Colonic mucosa (tissue), 4 donors: ENCODE measurements around the gene SEC11A. TPM values are rescaled to one million over a fixed set of nuclear protein-coding genes. Genes with fewer than 3 reads are reported as not detected.

ENCODE experiments used
- DNase-seq: peaks from one replicate; pipeline ENCODE4 v3.0.0-alpha.2; 2020
- H3K27ac ChIP-seq: fragments of 200-600 bp; one replicate; pipeline ENCODE4 v1.8.0; 2021
- H3K27me3 ChIP-seq: fragments of 200-600 bp; one replicate; pipeline ENCODE4 v1.8.0; 2021
- H3K36me3 ChIP-seq: fragments of 200-600 bp; one replicate; pipeline ENCODE4 v1.8.0; 2021
- H3K4me1 ChIP-seq: fragments of 200-600 bp; one replicate; pipeline ENCODE4 v1.8.0; 2021; ENCODE audit warnings: mild to moderate bottlenecking
- H3K4me3 ChIP-seq: fragments of 200-600 bp; one replicate; pipeline ENCODE4 v1.8.0; 2021
- H3K9ac ChIP-seq, 2 donors: one replicate each; pipeline ENCODE4 v1.7.0; 2013; ENCODE audit warnings: control low read depth in 2 of 2, low read depth in 2 of 2, low read length in 2 of 2
- H3K9me3 ChIP-seq: fragments of 200-600 bp; one replicate; pipeline ENCODE4 v1.8.0; 2021
- intact Hi-C: fragments of 100-400 bp; cut with DNase I; formaldehyde crosslinking; loops from one replicate; pipeline ENCODE4 v1.14.1; 2022
- total RNA-seq, 2 donors: library from RNA; stranded (reverse); fragmentation: NEBNext Ultra II Directional in 1 of 2; extraction: Animal tissue kit (Norgen Biotek cat#: 25700) in 1 of 2; gene quantifications; one replicate each; pipeline ENCODE4 v1.2.1, GENCODE V29; 2021
- TF ChIP-seq, protein P1 (sequence below): fragments of 200-600 bp; IDR thresholded peaks from one replicate; pipeline ENCODE4 v1.8.0; 2022; ENCODE audit warnings: antibody characterized with exemption, mild to moderate bottlenecking
- donor health status: healthy.
- donor health status: DM: no; HTN: no; CAD: no.
- donor health status: DM: no; HTN: no; CAD: no.

Gene SEC11A
- total RNA-seq, 2 donors from 2014 or later: 146 to 154 TPM

DNA sequence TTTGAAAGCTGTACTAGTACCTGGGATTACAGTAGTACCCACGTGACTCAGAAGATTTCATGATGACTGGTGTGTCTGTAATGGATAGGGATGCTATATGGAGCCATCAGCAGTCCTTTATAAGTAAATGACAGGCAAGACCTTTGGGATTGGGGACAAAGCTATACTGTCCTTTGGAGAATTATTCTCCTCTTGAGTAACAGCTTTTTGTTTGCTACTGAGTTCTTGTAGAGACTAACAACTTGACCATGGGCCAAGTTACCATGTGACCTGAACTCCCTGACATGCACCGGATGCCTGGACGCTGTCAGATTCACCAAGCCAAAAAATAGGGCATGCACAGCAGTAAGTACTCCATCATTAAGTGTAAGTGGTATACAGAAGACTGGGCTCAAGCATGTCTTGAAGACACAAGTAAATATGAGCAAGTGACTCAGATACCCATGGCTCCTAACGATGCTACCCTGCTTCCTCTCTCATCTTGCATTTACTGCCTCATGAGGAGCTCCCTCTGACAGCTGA lies 12.9 kb downstream of the SEC11A start:
- intact Hi-C loops: no loop called here
- TF ChIP-seq, protein P1, sequence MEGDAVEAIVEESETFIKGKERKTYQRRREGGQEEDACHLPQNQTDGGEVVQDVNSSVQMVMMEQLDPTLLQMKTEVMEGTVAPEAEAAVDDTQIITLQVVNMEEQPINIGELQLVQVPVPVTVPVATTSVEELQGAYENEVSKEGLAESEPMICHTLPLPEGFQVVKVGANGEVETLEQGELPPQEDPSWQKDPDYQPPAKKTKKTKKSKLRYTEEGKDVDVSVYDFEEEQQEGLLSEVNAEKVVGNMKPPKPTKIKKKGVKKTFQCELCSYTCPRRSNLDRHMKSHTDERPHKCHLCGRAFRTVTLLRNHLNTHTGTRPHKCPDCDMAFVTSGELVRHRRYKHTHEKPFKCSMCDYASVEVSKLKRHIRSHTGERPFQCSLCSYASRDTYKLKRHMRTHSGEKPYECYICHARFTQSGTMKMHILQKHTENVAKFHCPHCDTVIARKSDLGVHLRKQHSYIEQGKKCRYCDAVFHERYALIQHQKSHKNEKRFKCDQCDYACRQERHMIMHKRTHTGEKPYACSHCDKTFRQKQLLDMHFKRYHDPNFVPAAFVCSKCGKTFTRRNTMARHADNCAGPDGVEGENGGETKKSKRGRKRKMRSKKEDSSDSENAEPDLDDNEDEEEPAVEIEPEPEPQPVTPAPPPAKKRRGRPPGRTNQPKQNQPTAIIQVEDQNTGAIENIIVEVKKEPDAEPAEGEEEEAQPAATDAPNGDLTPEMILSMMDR: no peak
- Histone ChIP-seq H3K4me1 (no peaks in the 10 kb centered on the region), H3K36me3 (no peaks in the 10 kb centered on the region), H3K9me3 (no peaks in the 10 kb centered on the region), H3K27ac (no peak overlapping the region), H3K27me3 (no peaks in the 10 kb centered on the region), H3K4me3 (no peak overlapping the region), H3K9ac (no peak overlapping the region)
- DNase-seq: peak; percentile 29

DNA sequence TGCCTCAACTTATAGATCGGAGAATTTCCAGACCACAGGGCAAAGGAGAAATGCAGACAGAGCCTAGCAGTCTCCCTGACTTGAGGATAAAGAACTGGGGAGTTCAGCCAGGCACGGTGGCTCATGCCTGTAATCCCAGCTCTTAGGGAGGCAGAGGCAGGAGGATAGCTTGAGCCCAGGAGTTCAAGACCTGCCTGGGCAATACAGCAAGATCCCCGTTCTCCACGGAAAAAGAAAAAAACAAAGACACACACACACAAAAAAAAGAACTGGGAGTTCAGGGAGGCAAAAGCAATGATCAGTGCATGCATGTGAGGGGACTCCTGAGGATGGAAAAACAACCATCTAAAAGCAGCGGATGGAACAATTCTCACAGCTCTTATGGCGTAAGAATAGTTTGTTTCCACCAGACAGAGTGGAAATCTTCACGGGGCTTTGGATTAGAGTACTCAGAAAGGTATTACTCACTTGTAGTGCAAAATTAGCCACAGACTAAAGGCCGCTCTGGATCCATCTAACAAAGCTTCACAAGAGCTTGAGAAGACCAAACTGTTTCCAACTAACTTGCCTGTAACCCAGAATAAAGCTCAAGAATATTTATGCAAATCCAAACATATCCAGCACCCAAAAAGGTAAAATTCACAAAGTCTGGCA lies 16.3 kb downstream of the SEC11A start:
- intact Hi-C loops: no loop called here
- H3K9me3 ChIP-seq: no peaks in the 10 kb centered on the region
- H3K36me3 ChIP-seq: no peaks in the 10 kb centered on the region
- H3K9ac ChIP-seq: no peak overlapping the region
- TF ChIP-seq, protein P1: no peak
- DNase-seq: no peak
- H3K27ac ChIP-seq: no peak overlapping the region
- H3K4me3 ChIP-seq: no peak overlapping the region
- H3K27me3 ChIP-seq: no peaks in the 10 kb centered on the region
- no peaks in the 10 kb centered on the region for H3K4me1 ChIP-seq

DNA sequence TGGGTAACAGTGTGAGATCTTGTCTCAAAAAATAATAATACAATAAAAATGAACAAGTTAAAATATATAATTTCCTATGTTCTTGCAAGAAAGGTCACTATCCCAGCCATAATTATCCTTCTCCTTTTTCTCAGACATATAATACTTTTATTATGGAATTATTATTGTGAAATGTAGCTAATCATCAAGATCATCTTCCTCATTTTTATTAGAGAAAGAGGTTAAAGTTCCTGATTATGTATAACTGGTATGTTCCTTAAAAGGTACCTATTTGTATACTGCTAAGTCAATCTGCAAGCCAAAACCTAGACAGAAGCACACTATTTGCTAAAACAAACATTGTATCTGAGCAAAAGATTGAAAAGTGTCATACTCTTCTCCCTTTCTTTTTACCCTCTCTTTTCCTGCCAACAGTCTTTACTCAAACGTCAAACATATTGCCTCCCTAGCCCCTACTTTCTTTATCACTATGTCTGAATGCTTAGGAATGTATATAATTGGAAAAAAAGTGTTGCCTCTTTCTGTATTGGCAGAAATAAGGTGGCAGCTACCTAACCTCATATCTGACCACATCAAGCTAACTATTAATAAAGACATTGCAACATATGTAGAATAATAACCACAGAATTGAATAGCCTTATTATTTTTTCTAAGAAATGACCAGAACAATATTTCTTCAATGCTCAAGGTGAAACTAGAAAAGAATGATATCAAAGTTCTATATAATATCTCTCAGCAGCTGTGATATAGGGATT lies 18.5 kb downstream of the SEC11A start:
- Histone ChIP-seq H3K9ac (no peak overlapping the region), H3K27ac (no peak overlapping the region), H3K4me3 (no peak overlapping the region), H3K4me1 (no peaks in the 10 kb centered on the region), H3K27me3 (no peaks in the 10 kb centered on the region), H3K9me3 (no peaks in the 10 kb centered on the region), H3K36me3 (no peaks in the 10 kb centered on the region)
- no peak for DNase-seq
- TF ChIP-seq, protein P1: no peak
- intact Hi-C loops: no loop called here

DNA sequence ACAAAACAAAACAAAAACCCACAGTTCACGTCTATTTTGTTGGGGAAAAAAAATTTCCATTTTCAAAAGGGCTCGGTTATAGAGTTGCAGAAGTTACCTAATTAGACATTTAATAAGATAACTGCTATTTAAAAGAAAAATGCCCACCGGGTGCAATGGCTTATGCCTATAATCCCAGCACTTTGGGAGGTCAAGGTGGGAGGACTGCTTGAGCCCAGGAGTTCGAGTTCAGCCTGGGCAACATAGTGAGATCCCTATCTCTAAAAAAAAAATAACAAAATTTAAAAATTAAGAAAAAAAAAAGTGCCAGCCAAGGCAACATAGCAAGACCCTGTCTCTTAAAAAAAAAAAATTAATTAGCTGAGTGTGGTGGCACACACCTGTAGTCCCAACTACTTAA lies 19.2 kb downstream of the SEC11A start:
- no peaks in the 10 kb centered on the region for H3K4me1 ChIP-seq

DNA sequence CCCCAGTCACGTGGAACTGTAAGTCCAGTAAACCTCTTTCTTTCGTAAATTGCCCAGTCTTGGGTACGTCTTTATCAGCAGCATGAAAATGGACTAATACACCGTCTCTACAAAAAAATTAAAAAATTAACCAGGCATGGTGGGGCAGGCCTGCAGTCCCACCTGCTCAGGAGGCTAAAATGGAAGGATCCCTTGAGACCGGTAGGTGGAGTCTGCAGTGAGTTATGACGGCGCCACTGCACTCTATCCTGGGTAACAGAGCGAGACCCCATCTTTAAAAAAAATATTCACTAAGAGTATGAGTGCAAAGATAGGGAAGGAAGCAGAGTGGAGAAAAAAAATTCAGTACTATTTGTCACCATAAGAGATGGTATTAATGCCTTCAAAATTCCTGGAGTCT lies 25.6 kb downstream of the SEC11A start:
- Histone ChIP-seq H3K4me3 (no peak overlapping the region), H3K36me3 (no peaks in the 10 kb centered on the region), H3K4me1 (no peaks in the 10 kb centered on the region), H3K9ac (no peak overlapping the region), H3K27me3 (no peaks in the 10 kb centered on the region), H3K9me3 (no peaks in the 10 kb centered on the region), H3K27ac (no peak overlapping the region)
- TF ChIP-seq, protein P1: no peak
- no peak for DNase-seq
- intact Hi-C loops: no loop called here

More for the DNA sequence above, 19.2 kb downstream of the SEC11A start:
- no peaks in the 10 kb centered on the region for H3K27me3 ChIP-seq
- DNase-seq: no peak
- H3K4me3 ChIP-seq: no peak overlapping the region
- H3K36me3 ChIP-seq: no peaks in the 10 kb centered on the region
- H3K9me3 ChIP-seq: no peaks in the 10 kb centered on the region
- H3K9ac ChIP-seq: no peak overlapping the region
- TF ChIP-seq, protein P1: no peak
- intact Hi-C loops: no loop called here
- H3K27ac ChIP-seq: no peak overlapping the region
